DMS153 treated with DMSO at 0.1 percent for 48 hours (cell line): ENCODE data around the gene LONRF3.

Source experiments
- DNase-seq: peaks from one replicate; lab custom pipeline; 2025; ENCODE audit not compliant: unreplicated experiment; lab: John Stamatoyannopoulos, UW

LONRF3 gene

DNA sequence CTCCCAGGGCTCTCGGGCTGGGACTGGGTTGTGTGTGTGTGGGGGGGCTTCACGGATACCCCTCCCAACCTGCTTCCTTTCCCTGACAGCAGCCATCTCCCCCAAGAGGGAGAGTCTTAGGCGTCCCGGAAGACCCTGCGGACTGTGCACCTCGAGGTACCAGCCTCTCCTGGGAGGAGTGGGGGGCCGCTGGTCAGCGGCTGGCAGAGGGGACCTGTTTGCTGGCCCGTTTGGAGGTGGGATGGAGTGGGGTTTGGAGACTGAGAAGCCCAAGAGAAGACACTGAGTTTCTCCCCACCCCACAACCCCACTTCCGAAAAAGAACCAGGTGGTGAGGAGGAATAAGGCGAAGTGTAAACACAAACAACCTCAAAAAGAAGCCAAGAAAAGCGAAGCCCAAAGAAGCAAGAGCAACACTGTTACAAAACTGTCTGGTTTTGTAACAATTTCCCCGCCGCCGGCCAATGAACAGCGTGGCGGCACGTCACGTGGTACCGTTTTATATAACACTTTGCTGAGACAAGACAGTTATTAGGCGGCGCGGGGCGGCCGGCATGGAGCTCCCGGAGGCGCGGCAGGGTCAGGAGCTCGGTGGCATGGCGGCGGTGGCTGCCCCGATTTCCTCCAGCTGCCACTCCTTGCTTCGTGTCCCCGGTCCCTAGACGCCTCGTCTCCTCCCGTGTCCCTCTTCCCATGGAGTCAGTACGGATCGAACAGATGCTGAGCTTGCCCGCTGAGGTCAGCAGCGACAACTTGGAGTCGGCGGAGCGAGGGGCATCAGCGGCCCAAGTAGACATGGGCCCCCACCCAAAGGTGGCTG, at the start of gene LONRF3:
TSS of gene LONRF3 (plus strand) at position 531 of the 820 bp plus-strand sequence. CDS start at position 694, 163 bp downstream.
- DNase-seq = no peak

DNA sequence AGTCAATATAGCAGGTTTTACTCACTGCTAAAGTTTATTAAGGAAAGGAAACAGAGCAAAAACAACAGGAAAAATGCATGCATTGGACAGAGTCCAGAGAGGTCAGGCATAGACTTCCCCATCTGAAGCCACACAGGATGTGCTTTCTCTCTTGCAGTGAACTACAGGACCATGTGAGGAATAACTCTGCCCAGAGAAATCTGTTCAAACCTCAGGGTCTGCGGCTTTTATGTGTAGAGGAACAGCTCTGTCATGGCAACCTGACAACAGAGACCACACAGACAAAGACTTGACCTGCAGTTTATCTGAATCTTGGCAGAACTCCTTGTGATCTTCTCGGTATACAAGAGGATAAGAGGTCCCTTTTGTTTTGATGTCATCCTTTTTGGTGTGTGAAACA, 46.3 kb upstream of the LONRF3 start:
- DNase-seq = no peak

DNA sequence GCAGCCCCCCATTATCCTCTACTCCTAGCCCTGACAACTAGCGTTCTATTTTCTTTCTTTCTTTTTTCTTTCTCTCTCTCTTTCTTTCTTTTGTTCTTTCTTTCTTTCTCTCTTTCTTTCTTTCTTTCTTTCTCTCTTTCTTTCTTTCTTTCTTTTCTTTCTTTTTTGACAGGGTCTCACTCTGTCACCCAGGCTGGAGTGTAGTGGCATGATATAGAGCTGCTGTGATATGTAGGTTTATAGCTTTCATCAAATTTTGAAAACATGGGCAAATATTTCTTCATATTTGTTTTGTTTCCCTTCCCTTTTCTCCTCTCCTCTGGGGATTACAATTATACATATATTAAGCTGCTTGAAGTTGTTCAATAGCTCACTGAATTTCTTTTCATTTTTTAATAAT, 39.1 kb upstream of the LONRF3 start:
- DNase-seq = no peak

DNA sequence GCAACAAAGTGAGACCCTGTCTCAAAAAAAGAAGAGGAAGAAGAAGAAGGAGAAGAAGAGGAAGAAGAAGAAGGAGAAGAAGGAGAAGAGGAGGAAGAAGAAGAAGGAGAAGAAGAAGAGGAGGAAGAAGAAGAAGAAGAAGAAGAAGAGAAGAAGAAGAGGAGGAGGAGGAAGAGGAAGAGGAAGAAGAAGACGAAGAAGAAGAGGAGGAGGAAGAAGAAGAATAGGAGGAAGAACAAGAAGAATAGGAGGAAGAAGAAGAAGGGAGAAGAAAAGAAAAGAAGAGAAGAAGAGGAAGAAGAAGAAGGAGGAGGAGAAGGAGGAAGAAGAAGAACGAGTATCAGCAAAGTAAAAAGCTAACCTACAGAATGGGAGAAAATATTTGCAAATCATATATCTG, 33.3 kb upstream of the LONRF3 start:
- DNase-seq = no peak

DNA sequence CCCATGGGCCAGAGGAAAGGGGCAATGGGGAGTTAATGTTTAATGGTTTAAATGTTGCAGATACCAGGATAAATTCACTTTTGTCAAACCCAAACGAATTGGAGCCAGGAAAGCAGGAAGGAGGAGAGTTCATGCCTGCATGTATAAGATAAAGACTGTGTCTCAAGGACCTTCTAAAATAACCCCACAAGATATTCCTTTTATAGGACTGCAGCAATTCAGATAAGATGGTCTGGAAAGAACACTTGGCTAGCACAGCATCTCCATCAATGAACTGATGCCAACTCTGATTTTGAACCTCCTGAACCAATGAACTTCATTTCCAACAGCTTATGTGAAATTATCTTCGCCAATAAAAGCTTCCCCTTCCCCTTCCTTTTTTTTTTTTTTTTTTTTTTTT, 31.3 kb upstream of the LONRF3 start:
- no peak for DNase-seq

DNA sequence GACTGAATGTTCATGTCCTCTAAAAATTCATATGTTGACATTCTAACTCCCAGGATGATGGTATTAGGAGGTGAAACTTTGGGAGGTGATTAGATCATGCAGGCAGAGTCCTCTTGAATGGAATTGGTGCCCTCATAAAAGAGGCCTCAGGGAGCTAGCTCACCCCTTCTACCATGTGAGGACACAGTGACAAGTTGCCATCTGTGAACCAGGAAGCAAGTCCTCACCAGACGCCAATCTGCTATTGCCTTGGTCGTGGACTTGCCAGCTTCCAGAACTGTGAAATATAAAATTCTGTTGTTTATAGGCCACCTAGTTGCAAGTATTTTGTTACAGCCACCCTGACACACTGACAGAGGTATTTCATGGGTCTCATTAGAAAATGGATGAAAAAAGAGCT, 28.5 kb upstream of the LONRF3 start:
- no peak for DNase-seq

DNA sequence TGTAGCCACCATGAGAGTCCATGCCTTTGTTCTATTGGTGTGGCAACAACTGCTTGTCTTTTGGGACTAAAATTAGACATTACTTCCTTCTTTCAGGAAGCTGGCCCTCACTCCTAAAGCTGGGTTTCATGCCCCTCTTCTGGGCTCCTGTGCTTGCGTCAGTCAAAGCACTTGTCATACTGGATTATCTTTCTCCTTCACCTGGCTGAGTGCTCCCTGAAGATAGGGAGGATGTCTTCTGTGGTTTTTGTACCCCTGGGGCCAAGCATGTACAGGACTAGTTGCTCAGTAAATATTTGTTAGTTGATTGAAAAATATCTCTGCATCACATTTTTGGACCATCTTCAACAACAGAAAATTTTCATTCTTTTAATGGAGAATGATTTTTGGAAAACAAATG, 26.1 kb upstream of the LONRF3 start:
- no peak for DNase-seq

DNA sequence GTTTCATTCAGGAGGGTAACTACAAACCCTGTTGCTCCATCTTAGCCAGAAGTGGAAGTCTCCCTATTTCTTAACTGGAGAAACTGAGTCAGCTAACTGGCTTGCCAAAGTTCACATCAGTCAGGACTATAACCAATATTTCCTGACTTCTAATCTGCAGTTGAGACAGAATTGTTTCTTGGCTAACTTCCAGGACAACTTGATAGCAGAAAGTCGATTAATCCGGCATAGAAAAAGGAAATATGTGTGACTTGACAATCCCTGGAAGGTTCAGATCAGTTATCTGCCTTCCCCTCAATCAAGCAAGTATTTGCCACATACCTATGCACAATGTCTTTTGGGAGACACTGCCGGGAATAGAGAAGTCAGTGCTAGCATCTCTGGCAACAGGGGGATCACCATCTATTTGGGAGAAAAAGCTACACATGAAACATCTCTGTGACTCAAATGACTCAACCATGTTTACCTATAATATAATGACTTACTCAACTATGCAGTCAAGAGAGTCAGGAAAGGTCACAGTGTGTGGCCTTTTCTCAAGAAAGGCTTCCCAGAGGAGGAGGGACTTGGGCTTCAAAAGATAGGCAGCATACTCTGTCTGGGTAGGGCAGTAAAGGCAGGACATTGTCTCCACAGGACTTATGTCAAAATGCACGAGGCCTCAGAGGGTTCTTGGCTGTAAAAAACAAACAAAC, 12.4 kb upstream of the LONRF3 start:
- no peak for DNase-seq

DNA sequence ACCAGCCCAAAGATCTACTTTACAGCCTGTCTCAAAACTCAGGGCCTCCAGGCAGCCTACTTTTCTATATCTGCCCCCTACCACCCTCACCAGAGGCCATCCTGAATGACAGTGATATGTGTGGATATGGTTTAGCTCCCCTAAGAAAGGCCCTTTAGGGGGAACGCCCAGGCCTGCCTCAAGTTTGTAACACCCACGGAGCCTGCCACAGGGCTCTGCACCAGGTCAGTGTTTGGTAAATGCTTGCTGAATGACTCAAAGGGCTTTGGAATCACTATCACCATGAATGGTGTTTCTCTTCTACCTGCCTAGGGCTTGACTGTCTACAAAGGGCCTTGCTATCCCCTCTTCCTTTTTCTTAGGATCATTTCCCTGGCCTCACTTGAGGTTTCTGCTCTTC, 11.3 kb upstream of the LONRF3 start:
- no peak for DNase-seq

DNA sequence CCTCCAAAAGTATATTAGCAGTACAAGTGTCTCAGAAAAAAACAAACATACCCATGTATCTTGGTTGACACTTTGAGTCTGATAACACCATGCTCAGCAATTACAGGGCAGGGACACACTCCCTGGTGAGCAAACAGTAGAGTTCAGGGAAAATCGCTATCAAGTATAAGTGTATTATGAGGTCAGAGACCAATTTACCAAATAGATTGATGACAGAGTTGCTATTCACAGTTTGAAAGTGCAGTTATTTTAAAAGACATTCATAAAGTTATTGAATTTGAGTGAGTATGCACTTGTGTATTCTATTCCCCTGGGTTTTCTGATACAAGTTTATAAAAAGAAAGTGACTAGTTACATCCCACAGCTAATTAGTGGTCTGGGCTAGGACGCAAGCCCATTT, 10.2 kb upstream of the LONRF3 start:
- DNase-seq = no peak

DNA sequence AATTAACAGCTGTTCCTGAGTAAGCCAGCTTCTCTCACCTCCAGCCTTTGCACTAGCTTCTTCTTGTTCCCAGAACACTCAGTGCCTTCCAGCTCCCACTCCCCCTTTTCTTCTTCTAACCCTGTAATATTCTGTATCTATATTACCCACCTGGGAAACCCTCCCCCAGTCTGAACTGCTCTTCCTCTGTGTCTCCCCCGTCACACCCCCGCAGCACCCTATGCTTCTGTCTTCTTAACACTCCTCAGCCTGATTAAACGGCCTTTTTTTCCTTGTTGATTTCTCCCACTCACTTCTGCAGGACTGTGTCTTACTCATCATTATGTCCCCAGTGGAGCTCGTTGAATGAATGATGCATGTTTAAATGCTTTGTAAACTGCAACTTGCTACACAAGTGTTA, 9.0 kb upstream of the LONRF3 start:
- no peak for DNase-seq

DNA sequence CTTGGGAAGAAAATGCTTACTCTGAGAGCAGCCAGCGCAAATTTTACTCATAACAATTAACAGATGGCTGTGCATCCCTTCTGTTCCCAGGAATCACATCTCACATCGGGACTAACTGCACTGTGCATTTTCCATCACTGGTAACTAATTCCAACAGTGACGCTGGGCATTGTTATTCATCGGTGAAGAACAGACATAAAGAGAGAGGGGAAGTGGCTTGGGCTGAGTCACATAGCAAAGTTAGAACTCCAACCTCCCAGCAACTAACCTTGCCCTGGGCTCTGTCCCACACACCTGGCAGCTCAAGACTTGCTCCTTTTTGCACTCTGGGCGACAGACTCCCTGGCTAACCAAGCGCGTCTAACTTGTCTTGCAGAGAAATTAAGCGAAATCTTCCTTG, 6.4 kb upstream of the LONRF3 start:
- DNase-seq = no peak

DNA sequence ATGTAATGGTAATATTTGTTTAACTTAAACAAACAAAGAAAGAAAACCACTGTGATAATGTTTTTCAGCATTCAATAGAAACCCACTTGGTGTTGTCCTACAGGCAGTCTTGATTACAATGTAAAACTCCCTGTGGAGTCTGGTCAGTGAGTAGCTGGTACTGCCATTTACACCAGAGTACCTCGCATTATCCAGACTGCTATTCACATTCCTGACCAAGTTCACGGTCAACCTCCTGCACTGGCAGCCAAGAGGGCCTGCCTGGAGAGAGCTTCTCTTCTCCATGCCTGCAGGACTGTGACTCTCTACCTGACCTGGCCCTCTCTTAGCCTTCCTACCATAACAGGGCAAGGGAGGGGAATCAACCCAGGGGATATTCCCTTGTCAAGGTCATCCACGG, 2.9 kb upstream of the LONRF3 start:
- DNase-seq = no peak

DNA sequence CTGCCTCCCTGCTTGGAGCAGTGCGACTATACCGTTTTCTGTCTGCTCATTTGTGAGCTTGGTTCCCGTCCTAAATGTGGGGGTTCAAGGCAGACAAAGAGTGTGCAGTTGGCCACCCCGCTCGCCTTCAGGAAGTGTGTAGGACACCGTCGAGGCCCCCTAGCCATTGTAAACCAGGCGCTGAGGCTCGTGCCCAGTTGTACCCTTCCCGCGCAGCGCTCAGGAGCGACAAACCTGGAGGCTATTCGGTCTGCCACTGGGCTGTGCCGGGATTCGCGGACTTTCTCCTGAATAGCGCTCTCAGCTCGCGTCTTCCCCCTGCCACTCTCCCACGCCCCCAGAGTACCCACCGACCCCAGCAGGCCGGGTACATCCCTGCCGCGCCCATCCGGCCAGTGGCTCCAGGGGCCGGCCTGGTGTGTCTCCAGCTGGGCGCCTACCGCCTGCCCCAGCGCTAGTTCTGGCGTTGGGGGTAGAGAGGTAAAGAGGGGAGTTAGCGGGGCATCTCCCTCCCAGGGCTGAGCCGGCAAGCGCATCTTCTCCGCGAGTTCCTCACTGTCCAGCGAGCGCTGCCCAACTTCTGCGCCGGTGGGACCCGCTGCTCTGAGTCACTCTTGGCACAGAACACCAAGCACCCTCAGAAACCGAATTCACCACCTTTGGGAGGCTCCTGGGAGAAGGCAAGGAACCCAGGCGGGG, 880 bp upstream of the LONRF3 start:
- DNase-seq = no peak

DNA sequence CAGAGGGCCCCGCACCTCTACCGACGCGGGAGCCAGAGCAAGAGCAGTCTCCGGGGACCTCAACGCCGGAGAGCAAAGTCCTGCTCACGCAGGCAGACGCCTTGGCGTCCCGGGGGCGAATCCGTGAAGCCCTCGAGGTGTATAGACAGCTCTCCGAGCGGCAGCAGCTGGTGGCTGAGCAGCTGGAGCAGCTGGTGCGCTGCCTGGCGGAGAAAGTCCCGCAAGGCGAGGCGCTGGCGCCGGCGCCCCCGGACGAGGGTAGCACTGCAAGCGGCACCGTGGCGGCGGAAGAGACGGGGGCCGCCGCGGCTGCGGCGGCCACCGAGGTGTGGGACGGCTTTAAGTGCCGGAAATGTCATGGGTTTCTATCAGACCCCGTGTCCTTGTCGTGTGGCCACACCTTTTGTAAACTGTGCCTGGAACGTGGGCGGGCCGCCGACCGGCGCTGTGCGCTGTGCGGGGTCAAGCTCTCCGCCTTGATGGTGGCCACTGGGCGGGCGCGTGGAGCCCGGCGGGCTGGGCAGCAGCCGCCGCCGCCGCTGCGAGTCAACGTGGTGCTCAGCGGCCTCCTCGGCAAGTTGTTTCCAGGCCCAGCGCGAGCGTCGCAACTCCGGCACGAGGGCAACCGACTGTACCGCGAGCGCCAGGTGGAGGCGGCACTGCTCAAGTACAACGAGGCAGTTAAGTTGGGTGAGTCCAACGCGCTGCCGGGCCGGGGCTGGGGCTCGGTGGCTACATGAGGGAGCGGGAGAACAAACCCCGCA, 672 bp downstream of the LONRF3 start:
- no peak for DNase-seq

DNA sequence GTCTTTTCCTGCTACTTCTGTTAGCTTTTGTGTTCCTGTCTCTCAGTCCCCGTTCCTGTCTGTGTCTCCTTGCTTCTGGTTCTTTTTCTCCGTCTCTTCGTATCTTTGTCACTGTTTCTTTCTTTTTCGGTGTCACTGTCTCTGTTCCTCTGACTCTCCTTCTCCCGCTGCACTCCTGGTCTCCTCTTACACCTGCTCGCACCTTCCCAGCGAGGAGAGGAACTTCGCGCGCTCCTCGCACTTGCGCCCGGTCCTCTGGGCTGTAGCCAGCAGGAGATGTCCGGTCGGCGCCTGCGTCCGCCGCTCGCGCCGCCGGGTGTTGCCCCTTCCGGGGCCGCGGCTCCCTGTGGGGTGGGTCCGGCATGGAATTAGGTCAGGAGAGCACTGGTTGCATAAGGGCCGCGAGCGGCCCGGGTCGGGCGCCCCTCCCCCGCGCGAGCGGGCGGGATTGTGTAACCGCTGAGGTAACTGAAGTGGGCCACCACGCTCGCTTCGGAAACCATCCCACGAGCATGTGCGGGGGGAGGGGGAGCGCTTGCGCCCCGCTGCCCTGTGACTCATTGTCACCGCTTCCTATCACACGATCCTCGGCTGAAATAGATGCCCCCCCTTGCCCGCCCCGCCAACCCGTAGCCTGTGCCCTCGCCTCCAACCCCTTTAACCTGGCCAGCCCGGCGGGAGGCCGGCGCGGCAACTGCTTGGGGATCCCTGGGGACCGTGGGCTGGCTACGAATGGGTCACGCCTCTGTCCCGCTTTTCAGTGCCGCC, 1.6 kb downstream of the LONRF3 start:
- DNase-seq = no peak

DNA sequence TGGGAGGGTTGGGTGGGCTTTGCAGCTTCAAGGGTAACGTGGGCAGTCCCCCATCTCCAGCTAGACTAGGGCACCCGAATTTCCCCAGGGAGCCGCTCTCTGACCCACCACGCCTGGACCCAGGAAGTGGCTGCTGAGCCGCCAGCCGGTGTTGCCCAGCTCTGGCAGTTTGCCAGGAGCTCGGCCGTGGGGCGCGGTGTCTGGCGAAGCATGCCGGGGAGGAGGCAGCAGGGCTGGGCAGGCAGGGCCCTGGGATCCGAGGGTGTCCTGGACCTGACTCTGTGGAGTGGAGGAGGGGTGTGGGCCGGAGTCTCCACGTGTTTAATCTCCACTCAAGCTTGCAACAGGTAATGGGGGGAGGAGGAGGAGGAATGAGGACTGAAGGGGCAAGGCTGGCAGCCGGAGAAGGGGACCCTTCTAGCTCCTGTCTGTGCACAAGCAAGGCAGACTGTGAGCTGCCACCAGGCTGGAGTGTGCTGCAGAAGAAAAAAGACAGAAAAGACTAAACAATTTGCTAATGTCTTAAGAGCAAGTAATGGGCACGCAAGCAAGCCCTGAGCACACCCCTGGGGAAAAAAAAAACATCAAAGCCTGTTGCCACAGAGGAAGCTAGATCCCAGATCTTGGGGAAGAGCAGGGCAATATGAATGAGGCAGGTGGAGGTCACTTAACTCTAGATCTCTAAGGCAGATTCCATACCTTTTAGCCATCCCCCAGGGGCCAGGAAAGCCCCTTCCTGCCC, 2.4 kb downstream of the LONRF3 start:
- no peak for DNase-seq

DNA sequence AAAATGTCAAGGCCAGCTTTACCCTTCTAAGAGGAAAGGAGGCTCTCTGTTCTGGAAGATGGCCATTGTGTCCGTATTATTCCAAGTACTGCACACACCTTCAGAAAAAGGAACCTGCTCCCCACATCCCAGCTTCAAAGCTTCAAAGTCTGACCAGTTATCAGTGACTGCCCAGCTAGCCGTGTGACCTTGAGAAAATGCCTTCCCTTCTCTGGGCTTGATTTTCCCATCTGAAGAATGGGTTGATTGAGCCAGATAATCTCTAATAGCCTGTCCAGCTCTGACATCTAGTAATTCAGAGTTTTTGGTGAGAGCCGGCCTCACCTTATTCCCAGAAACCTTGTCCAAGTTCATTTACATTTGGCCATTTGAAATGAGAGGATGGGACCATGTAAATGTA, 3.0 kb downstream of the LONRF3 start:
- no peak for DNase-seq

DNA sequence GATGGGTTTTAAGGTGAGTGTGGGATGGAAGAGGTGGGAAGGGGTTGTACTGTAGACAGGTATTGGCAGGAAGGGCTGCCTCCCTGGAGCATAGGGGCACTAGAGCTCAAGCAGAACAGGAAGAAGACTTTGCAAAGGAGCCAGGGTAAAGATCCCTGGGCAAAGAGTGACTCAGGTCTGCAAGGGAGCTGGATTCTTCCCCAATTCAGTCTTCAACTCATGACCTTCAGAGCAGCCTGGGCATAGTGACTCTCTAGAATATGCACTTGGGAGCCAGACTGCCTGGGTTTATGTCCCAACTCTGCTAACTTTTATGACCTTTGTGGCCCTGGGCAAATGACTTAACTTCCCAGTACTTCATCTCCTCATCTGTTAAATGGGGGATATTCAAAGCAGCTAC, 4.0 kb downstream of the LONRF3 start:
- no peak for DNase-seq

DNA sequence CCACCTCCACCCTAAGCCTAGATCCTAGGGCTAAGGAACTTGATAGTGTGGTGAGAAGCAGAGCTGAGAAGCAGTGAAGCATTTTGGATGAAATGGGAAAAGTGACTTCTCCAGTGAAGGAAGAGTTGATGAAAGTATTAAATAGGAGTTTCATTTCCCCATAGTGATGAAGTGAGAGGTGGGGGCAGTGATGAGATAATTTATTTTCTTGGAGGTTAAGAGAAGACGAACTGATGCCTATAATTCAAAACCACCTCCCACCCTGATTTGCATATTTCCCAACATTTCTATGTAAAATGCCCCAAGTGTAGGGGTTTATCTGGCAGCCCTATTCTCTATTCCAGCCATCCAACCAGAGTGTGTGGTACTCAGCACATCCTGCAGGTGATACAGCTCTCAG, 6.3 kb downstream of the LONRF3 start:
- DNase-seq = no peak
